GM18526 (cell line): Measurements from ENCODE around the gene DPEP2NB.

Experiments used
- POLR2A ChIP-seq: IDR thresholded peaks from 3 replicates; pipeline ENCODE4 v1.6.1; 2011; ENCODE audit not compliant: insufficient read length; ENCODE audit errors: extremely low read depth

Gene DPEP2NB

DNA sequence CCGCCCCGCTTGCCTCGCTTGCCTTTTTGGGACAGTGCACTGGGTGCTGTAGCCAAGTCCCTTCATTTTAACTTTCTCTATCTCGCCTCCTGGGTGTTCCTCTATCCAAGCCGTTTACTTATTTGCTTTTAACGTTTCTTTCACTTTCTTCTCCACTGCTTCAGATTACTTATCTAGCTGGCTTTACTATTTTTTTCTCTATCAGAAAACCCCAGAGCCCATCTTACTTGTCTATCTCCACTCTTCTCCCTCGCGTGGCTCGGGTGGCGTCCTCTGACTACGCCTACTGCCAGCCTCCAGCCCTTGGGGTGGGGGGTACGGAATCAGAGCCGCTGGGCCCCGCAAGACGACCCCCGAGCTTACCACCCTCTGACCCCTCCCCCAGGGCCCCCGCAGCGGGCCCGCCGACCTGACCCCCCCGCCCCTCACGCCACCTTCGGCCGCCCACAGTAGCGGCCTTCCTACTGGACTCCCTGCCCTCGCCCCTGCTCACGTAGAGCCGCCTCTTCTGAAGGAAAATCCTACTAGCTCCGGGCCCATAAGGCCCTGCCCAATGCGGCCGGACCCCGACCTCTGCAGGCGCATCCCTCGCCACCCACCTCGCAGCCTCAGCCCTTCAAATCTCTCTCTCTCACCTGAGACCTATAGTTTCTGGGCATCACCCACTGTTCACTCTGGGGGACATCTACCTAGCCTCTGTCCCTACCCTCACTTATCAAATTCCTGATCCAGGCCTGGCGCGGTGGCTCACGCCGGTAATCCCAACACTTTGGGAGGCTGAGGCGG, 46.3 kb downstream of the DPEP2NB start:
- no peak for TF ChIP-seq POLR2A

DNA sequence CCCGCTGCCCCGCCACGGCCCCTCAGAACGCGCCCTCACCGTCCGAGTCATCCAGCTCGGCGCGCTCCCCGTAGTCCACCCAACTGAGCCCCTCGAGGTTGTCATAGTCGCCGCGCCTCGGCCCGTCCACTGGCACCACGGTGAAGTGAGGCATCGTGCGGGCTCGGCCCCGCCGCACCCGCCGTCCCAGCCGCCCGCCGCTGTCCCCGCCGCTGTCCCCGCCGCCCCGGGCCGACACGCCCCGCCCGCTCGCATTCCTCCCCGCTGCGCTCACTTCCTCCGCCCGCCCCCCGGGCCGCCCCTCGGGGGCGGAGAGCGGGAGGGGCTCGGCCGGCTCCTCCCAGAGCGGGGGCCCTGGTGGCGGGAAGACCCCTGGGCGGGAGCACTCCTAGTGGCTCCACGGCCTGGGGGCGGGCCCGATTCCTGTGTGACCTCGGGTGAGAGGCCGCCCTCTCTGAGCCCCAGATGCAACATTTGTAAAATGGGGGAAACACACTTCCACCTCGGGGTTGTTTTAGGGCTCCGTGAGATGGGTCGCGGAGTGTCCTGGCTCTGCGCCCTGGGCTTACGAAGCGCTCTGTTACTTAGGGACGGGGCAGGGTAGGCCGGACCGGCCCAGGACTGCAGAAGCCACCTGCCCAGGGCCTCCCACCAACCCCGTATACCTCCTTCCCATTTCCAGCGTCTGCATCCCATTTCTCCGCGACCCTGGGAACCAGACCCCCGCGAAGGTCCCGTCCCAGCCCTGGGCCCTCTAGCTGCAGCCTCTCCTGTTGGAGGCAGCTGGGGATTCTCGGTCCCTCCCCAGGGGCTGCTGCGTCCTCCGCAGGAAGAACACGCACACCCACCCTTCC, 47.1 kb downstream of the DPEP2NB start, which contains the start of gene SLC12A4:
SLC12A4 (minus strand) TSS at position 238 of the 854 bp plus-strand sequence; CDS start at position 154, 84 bp downstream.
- peak; percentile 55 for TF ChIP-seq POLR2A

DNA sequence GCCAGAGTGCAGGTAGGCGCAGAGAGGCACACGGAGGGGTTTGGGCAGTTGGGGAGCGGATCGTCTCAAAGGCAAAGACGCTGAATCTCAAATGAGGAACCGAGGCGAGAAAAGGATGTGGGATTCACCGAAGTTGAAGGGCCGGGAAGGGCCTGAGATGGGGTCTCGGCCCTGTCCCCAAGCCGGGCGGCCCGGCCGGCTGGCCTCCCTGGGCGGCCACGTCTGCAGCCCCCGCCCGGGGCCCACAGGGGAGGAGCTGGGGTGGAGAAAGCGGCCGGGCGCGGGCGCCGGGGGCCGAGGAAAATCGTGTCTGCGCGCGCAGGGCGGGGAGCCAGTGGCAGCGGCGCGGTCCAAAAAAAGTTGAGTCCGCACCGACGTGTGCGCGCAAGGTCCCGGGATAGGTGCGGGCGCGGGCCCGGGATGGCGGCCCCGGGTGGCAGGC, 47.7 kb downstream of the DPEP2NB start:
- no peak for TF ChIP-seq POLR2A

DNA sequence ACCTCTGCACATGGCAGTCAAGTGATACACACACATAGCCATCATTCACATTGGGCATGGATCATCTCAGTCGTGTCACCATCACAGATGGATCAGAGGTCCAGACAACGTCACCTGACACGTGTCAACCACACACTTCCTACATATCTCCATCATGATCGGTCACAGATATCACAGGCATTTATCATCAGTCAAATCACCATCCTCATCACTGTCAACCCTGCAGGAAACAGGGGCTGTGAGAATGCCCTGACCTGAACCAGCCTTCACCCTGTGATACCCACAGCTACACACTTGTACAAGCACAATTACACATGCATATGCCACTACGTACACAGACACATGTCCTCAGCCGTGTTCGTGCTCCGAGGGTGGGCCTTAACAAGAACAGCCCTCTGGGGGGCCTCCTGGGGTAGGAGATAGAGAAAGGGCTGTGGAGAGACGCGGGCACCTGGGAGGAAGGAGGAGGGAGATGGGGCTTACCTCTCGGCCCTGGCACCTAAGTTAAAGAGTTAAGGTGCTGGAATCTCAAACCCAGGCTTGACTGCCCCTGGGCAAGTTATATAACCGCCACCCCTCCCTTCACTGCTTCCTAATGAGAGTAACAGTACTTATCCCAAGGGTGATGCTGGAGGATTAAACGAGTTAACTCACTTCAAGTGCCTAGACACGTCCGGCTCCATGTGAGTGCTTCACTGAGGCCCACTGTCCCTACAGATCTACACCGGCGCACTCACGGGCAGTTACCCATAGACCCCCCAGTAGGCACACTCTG, 48.3 kb downstream of the DPEP2NB start:
- TF ChIP-seq POLR2A = no peak

DNA sequence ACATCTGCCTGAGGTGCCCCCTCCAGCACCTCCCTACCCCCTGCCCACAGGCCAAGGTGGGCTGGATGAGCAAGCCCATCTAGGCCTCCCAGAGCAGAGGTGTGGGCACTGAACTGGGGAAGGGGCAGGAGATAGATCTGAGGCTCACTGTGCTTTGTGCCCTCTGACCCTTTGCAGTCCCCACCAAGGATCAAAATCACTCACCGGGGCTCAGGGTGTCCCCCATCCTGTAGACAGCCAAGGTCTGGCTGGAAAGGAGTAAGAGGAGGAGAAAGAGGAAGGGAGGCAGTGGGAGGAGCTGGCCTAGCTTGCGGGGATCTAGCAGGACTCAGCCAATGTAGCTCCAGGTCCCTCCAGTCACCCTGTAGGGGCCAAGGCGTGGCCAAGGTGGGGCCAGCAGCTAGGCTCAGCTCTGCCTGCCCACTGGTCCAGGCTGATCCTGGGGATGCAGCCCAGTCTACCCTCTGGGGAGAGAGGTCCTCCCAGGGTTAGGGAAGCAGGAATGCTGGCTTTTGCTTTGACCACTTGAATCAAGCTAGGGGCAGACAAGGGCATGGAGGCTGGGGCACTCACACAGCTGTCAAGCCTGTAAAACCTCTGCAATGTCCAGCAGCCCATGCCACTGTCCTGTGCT, 49.0 kb downstream of the DPEP2NB start:
- no peak for TF ChIP-seq POLR2A

DNA sequence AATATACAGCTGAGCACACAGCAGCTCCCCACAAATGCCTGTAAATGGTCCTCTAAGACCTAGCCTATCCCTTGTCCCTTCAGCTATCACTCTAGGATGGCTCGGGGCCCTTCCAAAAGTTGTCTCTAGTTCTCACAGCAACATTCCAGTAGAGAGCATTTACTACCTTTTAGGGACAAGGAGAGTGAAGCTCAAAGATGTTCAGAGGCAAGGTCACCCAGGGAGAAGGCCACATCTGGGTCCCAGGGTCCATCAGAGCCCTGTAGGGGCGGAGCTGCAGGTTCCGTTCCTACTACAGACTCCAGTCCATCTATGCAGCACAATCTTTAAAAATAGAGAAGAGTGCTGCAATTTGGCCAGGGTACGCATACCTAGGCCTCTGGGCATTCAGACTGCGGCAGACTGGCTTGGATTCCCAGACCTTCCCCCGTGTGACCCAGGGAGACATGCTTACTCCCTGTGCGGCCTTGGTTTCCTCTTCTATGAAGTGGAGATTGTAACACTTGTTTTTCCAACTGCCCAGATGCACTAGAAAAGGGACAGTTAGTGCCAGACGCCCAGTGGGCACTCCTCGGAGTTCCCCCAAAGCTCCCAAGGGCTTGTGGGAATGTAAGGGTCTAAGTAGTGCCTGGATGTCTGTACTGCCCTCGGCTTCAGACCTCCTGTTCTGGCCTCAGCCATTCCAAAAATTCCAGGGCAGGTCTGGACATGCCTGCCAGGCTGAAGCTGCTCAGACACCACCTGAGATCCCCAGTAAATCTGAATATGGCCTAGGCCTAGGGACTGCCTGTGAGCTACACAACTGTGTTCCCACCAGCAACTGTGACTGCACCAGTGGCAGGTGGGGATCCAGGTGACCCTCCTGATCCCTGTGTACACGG, 49.8 kb downstream of the DPEP2NB start:
- no peak for TF ChIP-seq POLR2A

DNA sequence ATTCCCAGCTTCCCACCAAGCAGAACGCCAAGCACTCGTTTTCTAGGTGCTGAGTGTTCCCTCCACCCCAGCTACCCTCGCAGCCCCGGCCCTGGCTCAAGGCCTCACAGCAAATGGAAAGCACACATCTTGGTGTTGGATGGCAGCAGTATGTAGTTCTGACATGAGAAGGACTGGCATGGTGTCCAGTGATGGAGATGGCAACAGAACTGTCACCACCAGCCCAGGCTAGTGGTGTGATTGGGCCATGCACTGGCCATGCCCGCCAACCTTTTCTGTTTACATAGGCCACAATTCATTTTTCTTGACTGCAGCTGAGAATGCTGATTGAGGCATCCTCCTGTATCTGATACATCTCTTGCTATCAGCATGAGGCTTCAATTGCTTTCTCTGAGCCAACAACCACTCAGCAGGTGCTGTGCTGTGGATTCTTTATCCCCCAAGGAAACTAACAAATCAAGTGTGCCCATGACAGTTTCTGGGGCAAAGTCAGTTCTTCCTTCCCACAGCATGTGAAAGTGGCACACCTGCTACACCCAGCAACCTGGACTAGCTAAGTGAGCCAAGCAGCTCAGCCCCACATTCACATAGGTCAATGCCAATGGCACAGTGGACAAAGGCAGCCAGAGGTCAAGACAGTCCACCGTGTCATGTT, 51.1 kb downstream of the DPEP2NB start:
- no peak for TF ChIP-seq POLR2A

DNA sequence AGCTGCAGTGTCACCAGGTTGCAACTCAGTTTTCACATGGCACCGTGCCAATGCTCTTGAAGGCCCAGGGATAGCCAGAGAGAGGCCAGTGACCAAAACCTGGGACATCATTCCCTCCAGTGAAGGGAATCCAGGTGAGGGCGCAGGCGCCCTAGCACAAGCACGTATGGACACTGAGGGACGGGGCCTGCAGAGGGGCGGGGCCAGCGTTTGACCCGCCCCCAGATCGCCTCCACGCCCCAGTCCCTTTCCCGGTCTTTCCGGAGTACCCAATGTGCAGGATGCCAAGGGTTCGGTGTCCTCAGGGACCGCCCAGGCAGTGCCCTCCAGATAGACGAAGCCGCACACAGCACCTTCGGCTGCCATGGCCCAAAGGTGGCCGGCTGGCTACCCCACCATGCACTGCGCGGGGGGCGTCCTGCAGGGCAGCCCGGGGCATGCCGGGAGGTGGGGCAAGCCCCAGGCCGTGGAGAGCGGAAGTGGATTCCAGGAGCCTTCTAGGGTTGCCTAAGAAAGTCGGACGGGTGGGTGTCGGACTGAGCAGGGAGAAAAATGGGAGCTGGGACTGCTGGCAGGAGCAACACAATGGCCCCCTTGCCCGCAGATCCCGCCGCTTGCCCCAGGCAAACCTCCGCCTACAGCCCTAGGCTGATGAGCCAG, 51.9 kb downstream of the DPEP2NB start:
- TF ChIP-seq POLR2A = no peak
